H1 (cell line): ENCODE measurements around the gene TEX101. TPM values are rescaled to one million over a fixed set of nuclear protein-coding genes. Genes with fewer than 3 reads are reported as not detected.

Source experiments
- CTCF ChIA-PET: fragments of 300-600 bp; sonication (Branson Sonifier 250); formaldehyde crosslinking; loops from one replicate; lab custom pipeline; 2021; ENCODE audit not compliant: partially characterized antibody; lab: Charles Lee
- POLR2A ChIA-PET: fragments of 300-600 bp; sonication (Branson Sonifier 250); formaldehyde crosslinking; loops from one replicate; lab custom pipeline; 2021; ENCODE audit warnings: inconsistent platforms; ENCODE audit not compliant: partially characterized antibody; lab: Charles Lee
- DNase-seq, 2 experiments: peaks; one replicate each; pipeline versions ENCODE4 v3.0.0 to v3.0.0-alpha.2; 2010 to 2022; ENCODE audit warnings: low spot score in 2 of 2, low read depth in 1 of 2, mixed read lengths in 1 of 2
- FAIRE-seq: peaks from 2 replicates; lab custom pipeline; 2011; peaks lifted over from hg19 to GRCh38; lab: Jason Lieb, UNC
- H2AFZ ChIP-seq: 2 replicates; pipeline ENCODE4 v1.8.1; 2012; ENCODE audit warnings: low read length, inconsistent platforms
- H2AK5ac ChIP-seq: 2 replicates; pipeline ENCODE4 v1.6.1; 2013; ENCODE audit warnings: low read depth, low read length
- H2BK120ac ChIP-seq: replicated peaks from 2 replicates; pipeline ENCODE3; 2013; ENCODE audit warnings: low read depth, low read length, inconsistent platforms
- H2BK12ac ChIP-seq: 2 replicates; pipeline ENCODE4 v1.6.1; 2013; ENCODE audit warnings: low read depth, low read length
- H2BK15ac ChIP-seq: 2 replicates; pipeline ENCODE4 v1.6.1; 2013; ENCODE audit warnings: low read length
- H2BK20ac ChIP-seq: 2 replicates; pipeline ENCODE4 v1.6.1; 2013; ENCODE audit warnings: low read length
- H2BK5ac ChIP-seq: 2 replicates; pipeline ENCODE4 v1.6.1; 2013; ENCODE audit warnings: low read depth, low read length
- H3K14ac ChIP-seq: 2 replicates; pipeline ENCODE4 v1.6.1; 2013; ENCODE audit warnings: inconsistent platforms; ENCODE audit not compliant: insufficient read length
- H3K18ac ChIP-seq: 2 replicates; pipeline ENCODE4 v1.6.1; 2013; ENCODE audit warnings: low read length; ENCODE audit errors: extremely low read depth
- H3K23ac ChIP-seq: 2 replicates; pipeline ENCODE4 v1.6.1; 2013; ENCODE audit warnings: inconsistent platforms; ENCODE audit not compliant: insufficient read length
- H3K23me2 ChIP-seq: 2 replicates; pipeline ENCODE4 v1.6.1; 2013; ENCODE audit warnings: low read depth, low read length
- H3K27ac ChIP-seq: 2 replicates; pipeline ENCODE4 v1.6.1; 2011; ENCODE audit warnings: low read depth, low read length, inconsistent platforms
- H3K27me3 ChIP-seq, 4 experiments: replicated peaks in 1 of 4; 1 replicate in 1 of 4; 2 replicates in 3 of 4; pipeline versions ENCODE4 v1.6.1 to v1.8.1; 2011 to 2013; ENCODE audit warnings: low read length in 3 of 4, mild to moderate bottlenecking in 3 of 4, inconsistent platforms in 2 of 4, mixed read lengths in 2 of 4, moderate library complexity in 1 of 4; ENCODE audit not compliant: control insufficient read depth in 3 of 4, insufficient read depth in 3 of 4; ENCODE audit errors: extremely low read depth in 1 of 4
- H3K36me3 ChIP-seq, 4 experiments: 2 replicates each; pipeline versions ENCODE4 v1.6.1 to v1.8.1; 2011 to 2013; ENCODE audit warnings: mild to moderate bottlenecking in 4 of 4, low read length in 3 of 4, moderate library complexity in 2 of 4, control low read depth in 1 of 4, inconsistent platforms in 1 of 4; ENCODE audit not compliant: insufficient read depth in 4 of 4, control insufficient read depth in 2 of 4
- H3K4ac ChIP-seq: replicated peaks from 2 replicates; pipeline ENCODE3; 2013; ENCODE audit warnings: low read length, low read depth, mixed read lengths, inconsistent platforms; ENCODE audit not compliant: insufficient read length
- H3K4me1 ChIP-seq, 4 experiments: replicated peaks in 1 of 4; 1 replicate in 1 of 4; 2 replicates in 3 of 4; pipeline versions ENCODE4 v1.6.1 to v1.8.1; 2011 to 2013; ENCODE audit warnings: low read length in 3 of 4, inconsistent platforms in 2 of 4, mixed read lengths in 1 of 4; ENCODE audit not compliant: insufficient read depth in 4 of 4, control insufficient read depth in 3 of 4
- H3K4me2 ChIP-seq, 2 experiments: 2 replicates each; pipeline versions ENCODE4 v1.6.1 to v1.8.1; 2011 to 2013; ENCODE audit warnings: low read depth in 2 of 2, low read length in 2 of 2, control low read depth in 1 of 2, inconsistent platforms in 1 of 2, mild to moderate bottlenecking in 1 of 2; ENCODE audit not compliant: insufficient read depth in 1 of 2
- H3K4me3 ChIP-seq, 4 experiments: fragments of 200-600, 300-600 bp in 1 of 4; sonication (generic), shearing (Covaris generic), sonication (Bioruptor Twin) in 1 of 4; 2 replicates each; pipeline versions ENCODE4 v1.5.1 to v1.8.1; 2011 to 2016; ENCODE audit warnings: low read length in 4 of 4, low read depth in 3 of 4, control low read depth in 2 of 4, inconsistent platforms in 2 of 4, mild to moderate bottlenecking in 2 of 4, mixed read lengths in 1 of 4, moderate library complexity in 1 of 4; ENCODE audit not compliant: insufficient read depth in 2 of 4; ENCODE audit errors: extremely low read depth in 1 of 4
- H3K56ac ChIP-seq: replicated peaks from 2 replicates; pipeline ENCODE3; 2013; ENCODE audit warnings: low read depth, mild to moderate bottlenecking, mixed read lengths, low read length, inconsistent platforms; ENCODE audit not compliant: insufficient read length
- H3K79me1 ChIP-seq: 2 replicates; pipeline ENCODE4 v1.6.1; 2013; ENCODE audit warnings: low read depth, low read length, control low read depth
- H3K79me2 ChIP-seq, 2 experiments: 2 replicates each; pipeline versions ENCODE4 v1.6.1 to v1.8.1; 2012 to 2013; ENCODE audit warnings: low read length in 2 of 2, mild to moderate bottlenecking in 2 of 2, inconsistent platforms in 1 of 2; ENCODE audit not compliant: insufficient read depth in 2 of 2, control insufficient read depth in 1 of 2
- H3K9ac ChIP-seq, 4 experiments: replicated peaks in 1 of 4; 1 replicate in 1 of 4; 2 replicates in 3 of 4; pipeline versions ENCODE4 v1.6.1 to v1.8.1; 2011 to 2013; ENCODE audit warnings: low read depth in 3 of 4, low read length in 3 of 4, control low read depth in 2 of 4, mild to moderate bottlenecking in 2 of 4, moderate library complexity in 2 of 4, inconsistent platforms in 1 of 4; ENCODE audit errors: extremely low read depth in 1 of 4
- H3K9me3 ChIP-seq, 2 experiments: 2 replicates each; pipeline versions ENCODE4 v1.6.1 to v1.8.1; 2012 to 2013; ENCODE audit warnings: mild to moderate bottlenecking in 2 of 2, moderate library complexity in 2 of 2, control low read depth in 1 of 2, inconsistent platforms in 1 of 2, low read depth in 1 of 2, low read length in 1 of 2, mixed read lengths in 1 of 2; ENCODE audit not compliant: insufficient read depth in 2 of 2
- H4K20me1 ChIP-seq, 2 experiments: replicated peaks in 1 of 2; 2 replicates each; pipeline versions ENCODE3 to v1.8.1; 2011 to 2013; ENCODE audit warnings: inconsistent platforms in 2 of 2, low read length in 2 of 2, mild to moderate bottlenecking in 1 of 2; ENCODE audit not compliant: insufficient read depth in 2 of 2, control insufficient read depth in 1 of 2
- H4K5ac ChIP-seq: 2 replicates; pipeline ENCODE4 v1.6.1; 2013; ENCODE audit warnings: low read length, low read depth, mixed read lengths, inconsistent platforms; ENCODE audit not compliant: insufficient read length
- H4K8ac ChIP-seq: 2 replicates; pipeline ENCODE4 v1.8.0; 2013; ENCODE audit warnings: mild to moderate bottlenecking, moderate library complexity, low read length, inconsistent platforms; ENCODE audit not compliant: insufficient read depth; ENCODE audit errors: extremely low read depth
- H4K91ac ChIP-seq: replicated peaks from 2 replicates; pipeline ENCODE3; 2013; ENCODE audit warnings: low read length, mixed read lengths, inconsistent platforms; ENCODE audit not compliant: insufficient read length
- ASH2L ChIP-seq: fragments of 200-600, 300-600 bp; sonication (generic); IDR thresholded peaks from one replicate; pipeline ENCODE4 v1.7.1; 2017; ENCODE audit warnings: low read length
- KDM4A ChIP-seq: IDR thresholded peaks from one replicate; pipeline ENCODE4 v1.7.1; 2012; ENCODE audit warnings: low read depth, mild to moderate bottlenecking, moderate library complexity, low read length, inconsistent platforms; ENCODE audit not compliant: severe bottlenecking
- SIX5 ChIP-seq: IDR thresholded peaks from 2 replicates; pipeline ENCODE4 v1.6.1; 2011; ENCODE audit warnings: mild to moderate bottlenecking, low read depth, low read length
- SRF ChIP-seq: IDR thresholded peaks from 2 replicates; pipeline ENCODE4 v1.6.1; 2011; ENCODE audit warnings: mild to moderate bottlenecking, low read depth, low read length, moderate library complexity
- WGBS, 2 experiments: shearing (Covaris generic) in 1 of 2; methylation state at CpG; one replicate each; pipeline versions ENCODE4 v1.1.6 to v1.1.7; 2013 to 2015; ENCODE audit warnings: low lambda C conversion rate in 2 of 2, mixed read lengths in 2 of 2, inconsistent platforms in 1 of 2, low coverage in 1 of 2, missing lambda C conversion rate in 1 of 2; ENCODE audit not compliant: insufficient replicate concordance in 2 of 2, insufficient coverage in 1 of 2, insufficient read length in 1 of 2; ENCODE audit errors: extremely low coverage in 1 of 2, missing lambda C conversion rate in 1 of 2; 5-methylcytosine and 5-hydroxymethylcytosine counted together
- polyA plus RNA-seq, 7 experiments: library from polyadenylated mRNA; depleted of rRNA in 3 of 7; stranded (reverse) in 5 of 7; unstranded in 2 of 7; fragments of >200 nt in 5 of 7; fragments of 200-250 nt in 2 of 7; gene quantifications; 1 replicate in 5 of 7; 2 replicates in 1 of 7; 4 replicates in 1 of 7; pipeline versions ENCODE4 v1.2.1 to v1.2.3, GENCODE V29; 2011 to 2013; ENCODE audit warnings: missing spikeins in 2 of 7, mixed read lengths in 2 of 7
- total RNA-seq: library from RNA; stranded (reverse); fragmentation: NEBNext Ultra II Directional; extraction: Animal tissue kit (Norgen Biotek cat#: 25700); gene quantifications from 2 replicates; pipeline ENCODE4 v1.2.1, GENCODE V29; 2021

The TEX101 gene
- total and polyA plus RNA-seq, 2 of the 8 experiments (the other 6 are each of a cell fraction or from before 2014, with no cell fraction given): 0.12 TPM; not detected in 1

DNA sequence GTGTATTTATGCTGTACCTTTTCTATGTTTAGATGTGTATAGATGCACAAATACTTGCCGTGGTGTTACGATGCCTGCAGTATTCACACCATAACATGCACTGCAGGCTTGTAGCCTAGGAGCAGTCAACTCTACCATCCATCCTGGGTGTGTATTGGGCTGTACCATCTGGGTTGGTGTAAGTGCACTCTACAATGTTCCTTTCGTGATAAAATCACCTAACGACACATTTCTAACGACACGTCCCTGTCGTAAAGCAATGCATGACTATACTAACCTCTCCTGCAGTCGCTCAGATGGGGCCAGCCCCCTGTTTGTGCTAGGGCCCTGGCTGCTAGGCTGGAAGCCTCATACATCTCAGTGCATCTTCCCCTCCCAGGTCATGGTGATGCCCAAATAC lies 42.8 kb upstream of the TEX101 start:
- POLR2A ChIA-PET: no interaction called here
- Histone ChIP-seq H3K9me3 (no peaks in the 10 kb centered on the region), H3K79me2 (no peaks in the 10 kb centered on the region), H2BK120ac (no peak overlapping the region), H2BK20ac (no peak overlapping the region), H3K4me1 (peaks cover 0 to 2% (median 0%) of the 10 kb centered on the region in 4 experiments; a peak in 2 of 7 replicates), H2BK5ac (no peak overlapping the region), H4K91ac (no peak overlapping the region), H3K23me2 (no peaks in the 10 kb centered on the region), H2BK15ac (no peak overlapping the region), H3K27me3 (peaks cover 0 to 2% (median 0%) of the 10 kb centered on the region in 4 experiments; a peak in 1 of 7 replicates), H4K8ac (no peak overlapping the region), H3K4ac (no peak overlapping the region), H4K20me1 (no peaks in the 10 kb centered on the region), H3K56ac (no peak overlapping the region), H2BK12ac (no peak overlapping the region), H3K18ac (no peak overlapping the region), H4K5ac (no peak overlapping the region), H3K14ac (no peak overlapping the region), H2AK5ac (no peak overlapping the region), H3K4me2 (no peak overlapping the region), H2AFZ (no peak overlapping the region), H3K23ac (no peak overlapping the region), H3K79me1 (no peaks in the 10 kb centered on the region), H3K9ac (no peak overlapping the region)
- WGBS, 2 experiments: 83% methylated on average over 8 of the region's 8 CpGs; no CpG with 5 or more reads in 1 of the 2 experiments
- FAIRE-seq (no peak), DNase-seq (no peak)
- CTCF ChIA-PET: no interaction called here
- no peak for TF ChIP-seq SIX5
- no peak for TF ChIP-seq SRF
- no peak for TF ChIP-seq KDM4A
- TF ChIP-seq ASH2L: no peak
- TF ChIP-seq, all 59 proteins: peak for 0
- no peak overlapping the region for H3K4me3 ChIP-seq
- no peaks in the 10 kb centered on the region for H3K36me3 ChIP-seq
- no peak overlapping the region for H3K27ac ChIP-seq
